ENCODE results near the gene AOX1.
"Not testable (repeated sequence)": the region's sequence is repeated elsewhere in the genome, so short reads cannot be mapped to it uniquely, and the experiment has no call there.

The AOX1 gene

DNA sequence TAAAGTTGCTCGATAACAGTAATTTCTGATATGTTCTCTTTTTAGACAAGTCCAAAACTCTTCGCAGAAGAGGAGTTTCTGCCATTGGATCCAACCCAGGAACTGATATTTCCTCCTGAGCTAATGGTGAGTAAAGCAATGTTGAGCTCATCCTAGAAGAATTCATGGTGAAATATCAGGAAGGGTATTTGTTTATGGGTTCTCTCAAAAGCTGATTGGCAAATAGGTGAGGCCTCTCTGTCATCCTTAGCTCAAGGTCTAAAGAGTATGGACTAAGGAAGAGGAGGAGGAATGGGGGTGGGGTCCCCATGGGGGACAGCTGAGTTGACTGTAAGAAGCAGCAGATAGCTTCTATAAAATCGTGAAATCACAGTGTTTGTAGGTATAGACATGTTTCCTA, 18.2 kb downstream of the AOX1 start:
- DNase-seq = no peak

DNA sequence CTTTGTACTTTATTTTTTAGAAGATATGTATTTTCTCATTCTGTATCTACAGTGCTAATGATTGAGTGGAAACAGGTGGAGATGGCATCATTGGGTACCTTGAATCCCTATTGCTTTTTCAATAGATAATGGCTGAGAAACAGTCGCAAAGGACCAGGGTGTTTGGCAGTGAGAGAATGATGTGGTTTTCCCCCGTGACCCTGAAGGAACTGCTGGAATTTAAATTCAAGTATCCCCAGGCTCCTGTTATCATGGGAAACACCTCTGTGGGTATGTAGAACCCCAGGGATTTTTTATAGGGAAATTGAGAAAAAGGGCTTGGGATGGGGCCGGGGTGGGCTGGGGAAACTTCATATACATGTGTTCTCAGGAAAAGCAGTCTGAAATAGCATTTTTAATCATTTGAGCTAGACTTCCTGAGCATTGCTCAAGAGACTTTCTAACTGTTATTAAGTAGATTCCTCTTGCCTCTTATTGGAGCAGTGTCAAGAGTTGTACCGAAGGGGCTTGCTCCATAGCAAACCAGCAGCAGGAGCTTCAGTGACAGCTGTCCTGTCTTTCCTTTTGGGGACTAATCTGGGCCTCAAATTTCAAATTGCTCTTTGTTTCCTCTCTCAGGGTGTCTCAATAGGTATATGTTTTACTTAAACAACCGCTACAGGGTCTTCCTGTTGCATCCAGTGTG, 18.9 kb downstream of the AOX1 start:
- no peak for DNase-seq

DNA sequence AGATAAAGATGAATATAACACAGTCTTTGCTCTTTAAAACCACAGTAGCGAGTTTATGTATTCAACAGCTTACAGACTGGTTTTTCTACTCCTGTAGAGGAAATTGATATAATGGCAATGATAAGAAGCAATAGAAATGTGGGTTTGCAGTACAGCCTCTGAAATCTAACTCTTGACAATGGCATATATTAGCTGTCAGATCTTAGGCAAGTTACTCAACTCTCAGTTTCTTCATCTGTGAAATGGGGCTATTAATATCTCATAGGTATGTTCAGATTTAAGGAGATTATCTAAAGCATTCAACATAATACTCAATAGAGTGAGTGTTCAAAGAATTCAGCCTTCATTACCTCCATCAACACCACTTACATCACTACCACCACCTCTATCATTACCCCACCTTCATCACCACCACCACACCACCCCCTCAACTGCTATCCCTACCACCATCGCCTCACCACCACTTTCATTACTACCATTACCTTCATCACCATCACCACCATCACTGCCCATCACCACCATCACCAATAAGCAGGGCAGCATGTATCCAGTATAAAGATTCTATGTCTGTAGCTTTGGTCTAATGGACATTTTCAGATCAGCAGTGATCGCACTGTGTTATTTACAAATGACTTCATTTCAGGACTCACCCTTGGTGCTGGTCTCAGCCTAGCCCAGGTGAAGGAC, 22.7 kb downstream of the AOX1 start:
- no peak for DNase-seq

DNA sequence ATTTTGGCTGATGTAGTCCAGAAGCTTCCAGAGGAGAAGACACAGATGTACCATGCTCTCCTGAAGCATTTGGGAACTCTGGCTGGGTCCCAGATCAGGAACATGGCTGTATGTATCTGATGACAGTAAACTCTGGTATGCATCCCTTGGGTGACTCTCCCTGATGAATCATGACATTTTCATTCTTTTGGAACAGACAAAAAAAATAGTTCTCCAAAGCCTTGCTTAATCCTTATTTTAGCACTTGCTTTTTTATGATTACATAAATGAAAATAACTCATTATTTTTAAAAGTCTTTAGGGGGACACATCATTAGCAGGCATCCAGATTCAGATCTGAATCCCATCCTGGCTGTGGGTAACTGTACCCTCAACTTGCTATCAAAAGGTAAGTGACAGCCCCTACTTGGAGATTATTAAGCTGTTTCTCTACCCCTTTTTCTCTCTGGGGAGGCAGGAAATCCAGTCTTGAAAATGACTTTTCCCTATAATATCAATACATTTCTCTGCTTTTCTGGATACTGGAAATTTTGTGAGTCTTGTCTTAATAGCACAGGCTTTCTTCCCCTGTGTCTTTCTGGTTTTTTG, 23.3 kb downstream of the AOX1 start:
- no peak for DNase-seq

DNA sequence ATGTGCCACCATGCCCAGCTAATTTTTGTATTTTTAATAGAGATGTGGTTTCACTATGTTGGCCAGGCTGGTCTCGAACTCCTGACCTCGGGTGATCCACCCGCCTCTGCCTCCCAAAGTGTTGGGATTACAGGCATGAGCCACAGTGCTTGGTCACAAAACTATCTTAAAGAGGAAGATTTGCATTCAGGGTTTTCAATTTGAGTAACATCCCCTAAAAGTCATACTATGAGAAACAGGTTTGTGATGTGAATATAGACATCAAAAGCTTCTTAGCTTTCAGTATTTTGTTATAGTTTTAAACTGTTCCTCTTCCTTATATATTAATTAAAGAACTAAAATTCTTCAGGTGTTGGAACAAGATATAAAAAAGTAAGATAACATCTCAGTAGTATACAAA, 24.4 kb downstream of the AOX1 start:
- DNase-seq = not testable (repeated sequence)

DNA sequence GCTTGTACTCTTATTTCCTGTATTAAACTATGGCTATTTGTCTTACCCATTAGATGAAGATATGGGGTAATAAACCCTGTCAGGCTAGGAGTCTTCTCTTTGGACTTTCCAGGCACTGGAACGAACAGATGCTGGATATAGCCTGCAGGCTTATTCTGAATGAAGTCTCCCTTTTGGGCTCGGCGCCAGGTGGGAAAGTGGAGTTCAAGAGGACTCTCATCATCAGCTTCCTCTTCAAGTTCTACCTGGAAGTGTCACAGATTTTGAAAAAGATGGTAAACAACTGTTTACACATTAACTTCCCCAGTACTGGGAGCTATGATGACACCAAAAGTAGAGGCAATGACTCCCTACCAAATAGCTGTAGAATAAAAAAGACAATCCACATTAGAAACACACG, 27.9 kb downstream of the AOX1 start:
- DNase-seq = no peak

DNA sequence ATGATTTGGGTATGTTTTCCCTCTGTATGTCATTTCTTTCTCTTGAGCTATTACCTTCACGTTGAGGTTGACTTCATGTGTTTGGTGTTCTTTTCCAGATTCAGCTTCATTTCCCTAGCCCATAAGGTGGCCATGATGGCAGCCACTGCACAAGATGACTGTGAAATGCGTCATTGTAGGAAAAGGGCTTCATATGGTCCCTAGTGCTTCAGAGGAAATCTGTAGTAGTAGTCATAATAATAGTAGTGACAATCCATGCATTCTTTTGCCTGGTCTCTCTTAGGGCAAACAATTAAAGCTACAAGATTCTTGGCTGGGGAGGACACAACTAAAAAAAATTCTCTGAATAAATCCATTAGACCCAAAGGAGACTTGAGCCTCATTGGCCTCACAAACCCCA, 28.4 kb downstream of the AOX1 start:
- DNase-seq = no peak

DNA sequence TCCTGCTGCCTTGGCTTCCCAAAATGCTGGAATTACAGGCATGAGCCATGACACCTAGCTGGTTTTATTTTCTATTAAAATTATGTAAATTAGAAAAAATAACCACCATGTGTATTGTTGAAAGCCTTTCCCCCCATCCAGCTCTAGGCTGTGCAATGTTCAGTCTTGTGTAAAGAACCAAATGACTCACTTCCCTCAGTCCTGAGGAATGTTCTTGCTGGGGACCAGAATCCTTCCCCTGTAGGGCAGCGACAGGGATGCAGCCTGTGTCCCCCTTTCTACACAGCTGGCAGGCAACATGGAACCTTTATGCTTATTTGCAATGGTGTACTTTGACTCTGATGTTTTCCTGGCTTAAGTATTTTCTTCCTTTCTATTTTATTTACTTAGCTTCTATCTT, 29.4 kb downstream of the AOX1 start:
- no peak for DNase-seq

DNA sequence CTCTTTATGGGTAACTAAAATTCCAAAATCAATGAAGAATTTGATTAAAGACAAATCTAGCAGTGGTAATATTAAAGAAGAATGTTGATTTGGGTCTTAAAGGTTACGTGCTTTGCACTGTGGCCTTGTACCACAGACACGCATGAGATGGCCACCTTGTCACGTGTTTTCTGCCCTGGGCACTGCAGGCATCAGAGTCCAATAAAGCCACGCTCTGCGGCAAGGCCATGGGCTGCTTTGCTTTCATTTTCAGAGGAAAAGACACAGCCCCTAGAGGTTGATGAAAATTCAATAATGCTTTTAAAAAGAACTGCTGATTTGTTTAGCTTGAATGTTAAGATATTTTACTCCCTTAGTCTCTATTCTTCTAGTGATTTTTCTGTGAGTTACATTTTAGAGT, 30.4 kb downstream of the AOX1 start:
- DNase-seq = no peak

DNA sequence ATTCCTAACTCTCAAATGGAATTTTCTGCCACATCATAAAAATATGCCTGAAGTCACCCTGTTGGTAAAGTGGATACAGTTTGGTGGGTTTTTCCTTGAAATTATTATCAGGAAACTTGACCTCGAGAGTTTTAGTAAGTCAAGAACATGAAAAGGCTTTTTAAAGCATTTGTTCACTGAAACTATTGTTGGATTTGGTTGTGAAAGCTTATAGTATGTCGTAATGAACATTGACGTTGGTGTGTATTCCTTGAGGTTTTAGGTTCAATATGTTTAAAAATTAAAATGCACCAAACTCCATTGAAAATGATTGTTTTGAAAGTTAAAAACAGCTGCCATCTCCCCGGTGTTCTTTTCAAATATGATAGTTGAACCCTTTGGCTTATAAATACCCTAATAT, 30.8 kb downstream of the AOX1 start:
- DNase-seq = no peak

DNA sequence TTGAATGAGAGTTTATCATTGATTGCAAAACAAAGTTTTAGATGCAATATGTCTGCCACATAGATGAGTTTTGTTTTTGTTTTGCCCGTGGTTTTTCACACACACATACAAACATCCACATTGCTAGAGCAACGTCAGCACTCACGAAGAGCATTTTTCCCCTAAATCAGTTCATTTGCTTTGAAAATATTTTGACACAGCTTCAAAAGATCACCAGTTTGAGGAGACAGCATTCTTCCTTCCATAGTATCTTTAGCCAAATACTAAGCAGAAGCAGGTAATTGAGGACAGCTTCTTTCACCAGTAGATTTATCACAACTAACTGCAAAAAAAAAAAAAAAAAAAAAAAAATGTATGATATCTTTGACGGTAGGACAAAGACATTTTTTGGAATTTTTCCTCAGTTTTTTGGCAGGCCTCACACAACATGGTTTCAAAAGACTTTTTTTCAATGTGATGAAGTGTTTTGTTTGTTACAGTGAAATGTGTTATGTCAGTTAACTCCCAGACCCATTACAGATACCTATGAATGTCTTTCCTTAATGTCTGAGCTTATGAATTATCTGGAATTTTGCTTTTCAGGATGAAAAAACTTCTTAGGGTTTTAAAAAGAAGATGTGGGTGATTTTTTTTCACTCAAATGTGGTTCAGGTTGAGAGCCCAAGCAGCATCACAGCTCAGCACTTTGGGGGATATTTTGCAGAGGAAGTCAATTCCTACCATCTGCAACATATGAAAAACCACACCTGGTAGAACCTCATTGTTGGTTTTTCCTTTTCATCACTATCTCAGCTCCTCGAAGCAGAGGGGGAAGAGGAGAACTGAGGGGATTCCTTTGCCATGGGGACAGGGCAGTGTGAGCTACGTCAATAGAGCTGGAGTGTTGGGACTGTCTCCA, 31.6 kb downstream of the AOX1 start:
- no peak for DNase-seq

DNA sequence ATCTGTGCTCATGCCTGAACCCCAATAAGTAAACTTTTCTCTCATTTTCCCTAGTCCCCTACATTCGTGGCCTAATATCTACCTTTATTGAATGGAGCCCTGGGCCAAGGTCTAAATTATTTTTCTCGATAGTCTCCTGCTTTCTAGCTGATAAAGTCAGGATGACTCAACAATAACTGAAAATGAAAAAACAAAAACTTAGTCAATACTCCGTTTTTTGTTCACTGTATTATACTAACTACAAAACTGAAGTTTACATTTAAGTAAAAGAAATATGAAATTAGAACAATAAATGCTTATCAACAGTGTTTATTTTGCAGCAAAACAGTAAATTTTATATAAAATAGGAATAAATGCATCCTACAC, 32.2 kb downstream of the AOX1 start:
- no peak for DNase-seq

DNA sequence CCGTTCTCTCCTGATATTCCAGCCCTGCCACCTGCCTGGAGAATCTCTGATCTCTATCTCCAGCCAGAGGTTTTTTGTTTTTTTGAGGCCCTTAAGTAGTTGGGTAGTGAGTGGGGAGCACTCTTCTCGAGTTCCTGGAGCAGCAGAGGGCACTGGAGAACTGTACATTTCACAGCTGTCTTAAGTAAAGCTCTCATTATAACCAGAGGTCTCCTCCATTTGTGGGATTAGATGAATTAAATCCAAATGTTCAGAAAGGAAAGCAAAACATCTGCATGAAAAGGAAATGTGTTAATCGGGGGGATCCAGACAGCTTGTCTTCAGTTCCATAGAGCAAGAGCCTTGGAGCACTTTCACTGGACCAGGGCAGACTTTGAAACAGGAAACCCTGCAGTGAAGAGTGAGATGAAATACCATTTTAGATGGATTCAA, 32.8 kb downstream of the AOX1 start:
- no peak for DNase-seq

DNA sequence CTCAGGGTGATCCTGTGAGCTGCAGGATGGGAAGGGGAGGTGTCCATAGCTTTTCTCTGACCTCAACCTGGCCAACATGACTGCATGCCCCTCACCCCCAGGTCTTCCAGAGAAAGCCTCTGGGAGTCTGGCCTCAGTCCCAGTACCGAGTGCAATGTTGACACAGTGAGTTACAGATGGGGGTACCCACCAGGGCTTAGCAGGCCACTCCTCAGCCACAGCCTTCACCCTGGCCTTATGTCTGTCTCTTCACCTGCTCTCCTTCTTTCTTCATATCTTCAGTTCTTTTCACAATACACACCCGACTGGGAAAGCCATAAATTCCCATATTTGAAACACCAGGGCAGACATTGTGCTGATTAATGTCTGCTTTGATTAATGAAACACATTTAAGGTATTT, 33.5 kb downstream of the AOX1 start:
- DNase-seq = no peak

DNA sequence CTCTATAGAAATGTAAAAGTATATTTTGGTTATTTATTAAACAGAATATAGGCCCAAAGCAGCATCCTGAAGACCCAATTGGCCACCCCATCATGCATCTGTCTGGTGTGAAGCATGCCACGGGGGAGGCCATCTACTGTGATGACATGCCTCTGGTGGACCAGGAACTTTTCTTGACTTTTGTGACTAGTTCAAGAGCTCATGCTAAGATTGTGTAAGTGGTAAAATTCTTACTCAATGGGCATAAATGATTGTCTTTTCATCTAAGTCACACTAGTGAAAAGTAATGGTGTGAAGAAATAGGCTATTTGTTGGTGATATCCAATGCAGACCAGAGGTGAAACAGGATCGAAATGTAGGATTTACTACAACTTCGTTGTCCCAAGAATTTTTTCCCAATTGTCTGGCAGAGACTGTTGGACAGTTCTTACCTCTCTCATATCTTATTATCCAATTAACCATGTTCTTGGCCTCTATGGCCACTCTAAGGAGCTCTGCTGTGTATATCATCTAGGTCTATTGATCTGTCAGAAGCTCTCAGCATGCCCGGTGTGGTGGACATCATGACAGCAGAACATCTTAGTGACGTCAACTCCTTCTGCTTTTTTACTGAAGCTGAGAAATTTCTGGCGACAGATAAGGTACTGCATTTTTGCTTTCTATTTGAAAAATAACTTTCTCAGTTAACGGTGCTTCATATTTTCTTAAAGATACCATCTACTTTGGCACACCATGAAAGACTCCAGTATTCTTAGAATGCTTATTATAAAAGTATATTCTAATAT, 35.0 kb downstream of the AOX1 start:
- no peak for DNase-seq

DNA sequence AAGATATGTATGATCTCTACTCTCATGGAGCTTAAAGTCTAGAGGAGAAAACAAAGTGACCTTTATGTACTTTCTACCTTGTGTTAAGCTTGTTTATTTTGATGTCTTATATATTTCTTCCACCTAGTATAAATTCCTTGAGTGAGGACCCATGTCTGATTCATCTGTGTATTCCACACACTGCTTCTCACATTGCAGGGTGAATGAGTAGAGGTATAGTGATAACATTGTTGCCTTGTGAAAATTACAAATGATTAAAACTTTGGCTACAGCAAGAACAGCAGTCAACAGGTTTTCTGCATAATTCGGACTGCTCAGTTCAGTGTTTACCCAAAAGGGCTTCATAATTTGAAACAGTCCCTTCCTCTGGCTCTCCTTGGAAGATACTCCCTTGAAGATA, 36.3 kb downstream of the AOX1 start:
- DNase-seq = no peak

DNA sequence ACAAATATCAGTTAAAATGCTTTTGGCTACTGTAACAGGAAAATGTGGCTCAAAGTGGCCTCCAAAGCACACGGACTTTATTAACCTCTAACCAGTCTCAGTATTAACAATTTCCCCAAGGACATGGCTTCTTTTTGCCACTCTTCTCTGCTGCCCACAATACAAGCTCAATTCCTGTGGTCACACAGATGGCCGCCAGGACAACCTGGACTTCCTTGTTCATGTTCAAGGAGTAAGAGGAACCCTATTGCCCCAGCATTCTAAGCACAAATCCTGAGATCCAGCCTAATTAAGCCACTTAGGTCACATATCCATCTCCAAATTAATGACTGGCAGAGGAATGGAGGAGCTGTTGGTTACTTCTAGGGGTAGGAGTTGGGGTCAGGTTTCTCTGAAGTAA, 38.2 kb downstream of the AOX1 start:
- no peak for DNase-seq

DNA sequence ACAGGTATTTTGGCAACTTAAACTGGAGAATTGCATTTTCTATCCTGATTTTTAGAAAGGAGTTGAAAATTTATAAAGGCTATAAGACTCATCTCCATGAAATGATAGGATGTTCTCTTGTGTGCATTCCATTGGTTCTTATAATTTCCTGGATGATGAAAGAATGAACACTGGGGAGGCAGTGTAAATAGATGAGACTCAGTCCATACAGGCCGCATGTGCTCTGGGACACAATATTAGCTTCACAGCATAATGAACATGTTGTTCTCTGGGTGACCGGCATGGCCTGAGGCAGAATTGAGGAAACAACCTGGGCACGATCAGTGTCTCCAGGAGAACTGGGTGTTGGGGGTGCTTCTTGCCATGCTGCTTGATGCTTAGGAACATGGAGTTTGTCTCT, 38.8 kb downstream of the AOX1 start:
- no peak for DNase-seq

DNA sequence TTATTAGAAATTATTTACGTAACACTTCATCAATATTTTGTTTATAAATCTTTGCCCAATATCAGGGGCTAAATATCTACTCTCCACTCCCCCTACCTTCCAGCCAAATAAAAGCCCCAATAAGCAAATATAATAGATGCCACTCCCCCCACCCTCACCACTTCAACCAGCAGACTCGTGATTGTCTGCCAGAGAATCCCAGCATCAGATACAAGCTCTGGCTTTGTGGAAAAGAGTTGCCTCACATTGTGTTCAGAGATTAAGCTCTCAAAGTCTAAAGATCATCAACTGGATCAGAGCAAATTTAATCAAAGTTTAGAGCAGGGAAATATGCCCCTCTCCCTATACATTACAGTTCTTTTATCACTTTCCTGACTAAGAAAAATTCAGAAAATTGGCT, 39.5 kb downstream of the AOX1 start:
- DNase-seq = no peak

DNA sequence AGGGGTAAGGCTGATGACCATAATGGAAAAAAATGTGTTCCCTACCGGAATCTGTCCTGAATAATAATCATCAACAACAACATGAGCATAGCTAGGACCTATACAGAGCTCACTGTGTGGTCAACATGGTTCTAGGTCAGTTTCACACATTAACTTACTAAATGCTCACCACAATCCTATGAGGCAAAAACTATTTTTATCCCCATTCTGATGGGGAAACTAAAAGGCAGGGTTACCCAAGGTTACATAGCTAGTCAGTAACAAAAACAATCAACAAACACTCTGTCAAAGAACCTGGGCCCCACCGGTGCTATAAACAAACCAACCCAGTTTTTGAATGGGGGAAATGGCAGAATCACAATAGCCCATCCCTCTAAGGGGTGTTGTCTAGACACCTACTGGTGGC, 40.1 kb downstream of the AOX1 start:
- DNase-seq = no peak

DNA sequence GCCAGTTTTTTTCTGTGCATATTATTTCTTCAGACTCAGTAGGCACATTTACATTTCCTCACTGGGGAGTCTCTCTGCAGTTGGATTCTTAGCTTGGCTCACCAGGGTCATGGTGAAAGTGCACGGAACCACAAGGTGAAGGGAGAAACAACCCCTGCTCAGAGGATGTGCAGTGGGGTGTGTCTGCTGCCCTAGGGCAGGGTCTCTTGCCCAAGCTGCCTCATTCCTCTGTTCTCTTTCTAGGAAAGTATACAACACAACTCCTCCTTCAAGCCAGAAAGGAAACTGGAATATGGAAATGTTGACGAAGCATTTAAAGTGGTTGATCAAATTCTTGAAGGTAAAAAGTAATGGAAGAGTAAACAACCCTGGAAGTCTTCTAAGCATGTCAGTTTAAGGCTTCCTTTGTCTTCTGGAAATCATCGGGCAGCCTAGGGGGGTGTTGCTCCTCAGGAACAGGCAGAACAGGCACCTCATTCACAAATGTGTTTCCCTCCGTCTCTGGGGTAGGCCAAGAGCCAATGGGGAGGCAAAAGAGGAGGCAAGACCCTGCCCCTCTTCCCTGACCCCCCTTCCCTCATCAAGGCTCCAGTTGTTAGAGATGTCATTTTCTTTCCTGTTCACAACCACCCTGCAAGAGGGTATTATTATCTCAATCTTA, 41.4 kb downstream of the AOX1 start:
- no peak for DNase-seq

DNA sequence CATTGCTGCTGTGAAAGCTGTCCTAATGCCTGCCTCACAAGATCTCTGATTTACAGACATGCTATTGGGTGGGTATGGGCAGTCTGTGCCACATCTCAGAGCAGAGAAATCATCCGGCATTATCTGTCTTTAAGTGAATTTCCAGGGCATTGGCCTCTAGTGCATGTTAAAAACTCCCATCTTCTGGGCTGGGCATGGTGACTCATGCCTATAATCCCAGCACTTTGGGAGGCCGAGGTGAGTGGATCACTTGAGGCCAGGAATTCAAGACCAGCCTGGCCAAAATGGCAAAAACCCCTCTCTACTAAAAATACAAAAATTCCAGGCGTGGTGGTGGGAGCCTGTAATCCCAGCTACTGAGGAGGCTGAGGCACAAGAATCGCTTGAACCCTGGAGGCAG, 42.6 kb downstream of the AOX1 start:
- DNase-seq = not testable (repeated sequence)

Measured in stimulated activated CD4-positive, alpha-beta T cell treated with anti-CD3 and anti-CD28 coated beads, Interleukin-15, amount 100 ng/mL, for 24 hours (primary cell).